Mesangial cell (primary cell): ENCODE measurements around the gene RBM47. TPM values are rescaled to one million over a fixed set of nuclear protein-coding genes. Genes with fewer than 3 reads are reported as not detected.

Source experiments
- total RNA-seq: library from RNA; depleted of rRNA; stranded (reverse); fragments of >200 nt; gene quantifications from 2 replicates; pipeline ENCODE4 v1.2.3, GENCODE V29; 2015

The RBM47 gene
- total RNA-seq = 9.9 and 79.0 TPM in 2 replicates

DNA sequence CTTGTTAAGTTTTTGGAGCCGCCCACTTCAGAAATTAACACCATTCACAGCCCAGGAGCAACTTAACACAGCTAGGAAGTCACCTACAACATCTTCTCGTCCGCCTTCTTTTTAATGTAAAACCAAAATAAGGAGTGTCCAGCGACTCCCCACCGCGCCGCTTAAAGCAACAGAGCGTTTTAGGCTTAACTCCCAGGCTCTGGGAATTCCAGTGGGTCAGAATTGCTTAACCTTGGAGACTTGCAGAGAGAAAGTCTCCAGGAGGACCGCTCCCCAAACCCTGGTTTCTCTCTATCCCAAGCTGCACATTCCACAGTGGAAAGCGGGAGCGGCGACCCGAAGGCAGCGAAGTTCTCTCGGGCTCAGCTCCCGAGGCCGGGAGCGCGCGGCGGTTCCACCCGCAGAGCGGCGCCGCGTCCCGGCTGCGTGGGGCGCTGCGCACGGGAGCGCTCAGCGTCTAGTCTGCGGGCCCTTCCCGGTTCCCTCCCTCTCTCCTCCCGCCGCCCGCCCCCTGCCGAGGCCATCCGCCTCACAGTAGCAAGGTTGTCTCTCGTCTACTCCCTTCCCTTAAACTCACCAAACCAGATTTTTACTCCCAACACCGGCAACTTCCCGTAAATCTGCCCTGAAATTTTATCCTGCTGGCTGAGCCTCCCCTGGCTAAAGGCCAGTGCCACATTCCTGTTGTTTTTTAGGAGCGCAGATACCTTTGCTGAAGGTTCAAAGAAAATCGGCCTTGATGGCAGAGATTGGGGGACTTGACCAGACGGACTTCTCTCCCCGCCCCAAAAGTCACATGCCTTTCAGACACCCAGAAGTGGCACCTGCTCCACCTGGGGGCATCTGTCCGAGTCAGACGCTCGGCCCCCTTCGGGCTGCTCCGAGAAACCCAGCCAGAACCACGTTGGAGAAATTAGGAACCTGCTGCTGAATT is at the start of gene RBM47:
RBM47 (minus strand) TSS at position 464 of the 934 bp plus-strand sequence. CDS start 190,971 bp downstream, outside the sequence.

Other genes starting within 250 kb of the RBM47 start
- gene NSUN7, start 120.1 kb upstream of the RBM47 start, total RNA-seq = 6.0 and 8.4 TPM in 2 replicates